HG02981 (cell line): ENCODE measurements around the gene OR12D2.
"Not testable (repeated sequence)": the region's sequence is repeated elsewhere in the genome, so short reads cannot be mapped to it uniquely, and the experiment has no call there.

Source experiments
- ATAC-seq: cut with Tn5 transposase; IDR thresholded peaks from one replicate; pipeline ENCODE4 v1.9.1; 2021; ENCODE audit warnings: mild to moderate bottlenecking, moderate library complexity; ENCODE audit not compliant: unreplicated experiment

OR12D2 gene, protein sequence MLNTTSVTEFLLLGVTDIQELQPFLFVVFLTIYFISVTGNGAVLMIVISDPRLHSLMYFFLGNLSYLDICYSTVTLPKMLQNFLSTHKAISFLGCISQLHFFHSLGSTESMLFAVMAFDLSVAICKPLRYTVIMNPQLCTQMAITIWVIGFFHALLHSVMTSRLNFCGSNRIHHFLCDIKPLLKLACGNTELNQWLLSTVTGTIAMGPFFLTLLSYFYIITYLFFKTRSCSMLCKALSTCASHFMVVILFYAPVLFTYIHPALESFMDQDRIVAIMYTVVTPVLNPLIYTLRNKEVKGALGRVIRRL

GRCh38 chr6:29395331-29395730 is at the start of gene OR12D2:
Gene OR12D2, plus strand, starts transcription at chr6:29395631. Its CDS starts 1,069 bp downstream, at chr6:29396700.
- ATAC-seq: no peak

- not testable (repeated sequence) for ATAC-seq
Measured at GRCh38 chr6:29349348-29349747, 46.1 kb upstream of the OR12D2 start.

DNA sequence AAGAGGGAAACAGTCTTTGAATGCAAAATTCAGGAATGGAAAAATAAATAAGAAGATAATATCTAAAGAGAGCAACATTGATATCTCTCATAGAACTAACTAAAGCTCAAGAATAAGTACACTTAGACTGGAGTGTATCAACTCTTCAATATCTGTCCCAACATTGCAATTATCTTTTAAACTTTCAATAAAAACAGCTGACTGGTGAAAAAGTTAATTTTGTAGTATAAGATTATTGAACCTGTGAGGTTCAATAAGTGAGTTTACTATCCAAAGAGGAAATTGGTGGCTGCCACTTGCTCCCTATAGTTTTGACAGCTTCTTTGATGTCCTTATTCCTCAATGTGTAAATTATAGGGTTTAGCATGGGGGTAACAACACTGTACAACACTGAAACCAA is 40.5 kb upstream of the OR12D2 start:
- no peak for ATAC-seq

DNA sequence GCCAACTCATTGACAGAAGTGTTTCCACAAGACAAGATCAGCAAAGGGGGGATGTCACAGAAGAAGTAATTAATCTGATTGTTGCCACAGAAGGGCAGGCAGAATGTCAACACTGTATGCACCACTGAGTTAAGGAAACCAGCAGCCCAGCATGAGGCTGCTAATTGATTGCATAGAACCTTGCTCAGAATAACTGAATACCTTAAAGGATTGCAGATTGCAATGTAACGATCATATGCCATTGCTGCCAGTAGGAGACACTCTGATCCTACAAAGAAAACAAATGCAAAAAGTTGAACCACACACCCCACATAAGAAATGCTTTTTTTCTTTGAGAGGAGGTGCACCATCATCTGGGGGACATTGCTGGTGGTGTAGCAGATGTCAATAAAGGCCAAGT is 39.8 kb upstream of the OR12D2 start:
- ATAC-seq: no peak

DNA sequence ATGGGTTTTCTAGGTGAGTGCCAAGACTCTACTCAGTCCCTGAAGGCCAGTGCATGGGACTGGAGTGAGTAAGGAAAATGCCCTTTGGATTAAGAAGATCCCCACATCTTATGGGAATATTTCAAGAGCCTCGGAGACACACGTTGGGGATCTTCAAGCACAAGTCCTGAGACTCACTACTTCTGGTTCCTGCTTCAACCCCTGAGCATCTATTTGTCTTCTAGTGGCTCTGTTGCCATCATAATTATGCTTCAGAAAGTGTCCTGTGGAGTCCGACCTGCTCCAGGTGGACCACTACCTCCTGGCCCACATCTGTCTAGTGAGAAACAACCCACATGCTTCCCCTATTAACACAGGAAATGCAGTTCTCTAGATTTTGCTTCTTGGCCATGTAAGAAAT is 26.7 kb upstream of the OR12D2 start, which contains the start of gene OR5V1:
OR5V1 (minus strand) TSS at position 101 of the 400 bp plus-strand sequence. CDS start 12,670 bp downstream, outside the sequence.
- no peak for ATAC-seq

DNA sequence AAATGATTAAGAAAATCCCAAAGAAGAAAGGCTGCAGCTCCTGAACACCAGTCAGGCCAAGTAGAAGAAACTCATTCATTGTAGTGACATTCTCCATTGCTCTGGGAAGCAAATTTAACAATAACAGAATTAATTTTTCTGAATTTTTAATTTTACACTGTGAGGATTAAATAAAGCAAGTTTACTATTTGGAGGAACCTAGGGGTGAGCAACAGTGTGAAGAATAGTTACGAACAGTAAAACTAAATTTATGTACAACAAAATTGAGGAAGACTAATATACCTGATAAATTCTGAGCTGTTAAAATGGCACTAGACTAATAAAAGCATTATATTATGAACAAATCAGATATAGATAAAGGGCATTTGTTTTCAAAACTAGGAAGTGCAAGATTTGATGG is 20.2 kb upstream of the OR12D2 start, which contains the start of gene OR12D3:
OR12D3 (minus strand) TSS at position 101 of the 400 bp plus-strand sequence; CDS start at position 97, 4 bp downstream.
- ATAC-seq: no peak

DNA sequence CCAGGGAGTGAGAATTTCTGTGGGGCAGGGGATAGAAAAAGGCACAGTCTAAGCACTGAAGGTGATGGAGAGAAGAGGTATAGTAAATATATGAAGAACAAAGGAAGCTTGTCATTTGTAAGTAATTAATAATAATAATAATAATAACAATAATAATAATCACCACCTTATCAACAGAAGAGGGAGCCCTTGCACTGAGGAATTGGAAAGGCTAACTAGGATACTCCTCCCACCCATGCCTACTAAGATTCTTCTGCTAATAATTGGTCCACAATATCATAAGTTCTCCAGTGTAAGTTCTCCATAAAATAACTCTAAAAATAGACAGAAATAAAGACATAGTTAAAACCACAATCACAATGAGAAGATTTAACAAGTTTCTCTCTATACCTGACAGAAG is 19.4 kb upstream of the OR12D2 start:
- no peak for ATAC-seq

- ATAC-seq: no peak
Measured at GRCh38 chr6:29388533-29388932, 6.9 kb upstream of the OR12D2 start.

- no peak for ATAC-seq
Measured at GRCh38 chr6:29399525-29399924, 4.1 kb downstream of the OR12D2 start.

GRCh38 chr6:29403801-29404200 is 8.4 kb downstream of the OR12D2 start:
- no peak for ATAC-seq

DNA sequence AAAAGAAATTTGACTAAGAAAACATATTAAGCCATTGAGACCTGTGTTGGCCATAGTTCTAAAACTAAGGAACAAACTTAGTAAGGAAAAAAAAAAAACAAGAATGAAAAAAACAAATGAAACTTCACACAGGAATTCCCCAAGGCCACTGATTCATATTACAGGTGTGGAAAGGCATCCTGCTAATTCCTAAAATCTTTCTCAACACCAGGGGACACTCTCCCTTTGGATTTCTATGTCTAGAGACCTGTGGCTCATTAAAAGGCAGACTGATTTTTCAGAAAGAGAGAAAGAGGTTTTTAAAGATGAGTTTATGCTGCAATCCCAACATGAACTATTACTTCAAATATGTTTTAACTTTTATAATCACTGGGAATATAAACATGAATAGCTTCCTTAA is 19.2 kb downstream of the OR12D2 start, which contains the start of gene OR12D1:
OR12D1 (plus strand) TSS at position 341 of the 400 bp plus-strand sequence.
- ATAC-seq: no peak

DNA sequence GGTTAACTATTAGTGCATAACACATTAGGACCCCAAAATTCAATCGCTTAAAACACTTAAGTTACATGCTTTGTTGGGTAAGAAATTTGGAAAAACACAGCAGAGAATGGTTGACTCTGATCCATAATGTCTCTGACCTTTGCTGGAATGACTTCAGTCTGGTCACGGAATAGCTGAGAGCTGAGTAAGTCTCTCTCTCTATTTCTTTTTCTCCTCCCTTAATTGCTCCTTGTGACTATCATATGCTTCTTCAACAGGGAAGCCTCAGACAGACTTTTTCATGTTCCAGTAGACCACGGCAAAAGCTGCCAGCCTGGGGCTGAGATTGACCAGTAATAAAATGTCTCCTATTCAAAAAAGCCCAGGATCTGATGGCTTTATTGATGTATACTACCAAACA is 24.1 kb downstream of the OR12D2 start:
- ATAC-seq: no peak

DNA sequence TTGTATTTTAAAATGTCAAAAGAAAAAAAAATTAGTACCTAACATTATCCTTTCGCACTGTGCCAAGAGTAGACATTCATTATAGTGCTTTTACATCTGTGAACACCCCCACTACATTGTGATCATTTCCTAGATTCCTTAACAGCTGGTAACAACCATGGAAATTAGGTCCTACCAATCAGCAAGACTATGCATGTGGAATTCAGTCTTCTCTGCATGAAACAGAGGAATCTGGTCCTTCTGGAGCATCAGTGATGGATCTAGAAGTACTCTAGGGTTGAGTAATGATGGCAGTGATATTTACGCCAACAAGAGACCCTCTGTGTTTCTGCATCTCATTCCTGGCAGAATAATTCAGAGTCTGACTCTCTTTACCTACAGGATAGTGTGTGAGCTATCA is 28.7 kb downstream of the OR12D2 start:
- no peak for ATAC-seq

- ATAC-seq: no peak
Measured at GRCh38 chr6:29424575-29424974, 29.1 kb downstream of the OR12D2 start.

DNA sequence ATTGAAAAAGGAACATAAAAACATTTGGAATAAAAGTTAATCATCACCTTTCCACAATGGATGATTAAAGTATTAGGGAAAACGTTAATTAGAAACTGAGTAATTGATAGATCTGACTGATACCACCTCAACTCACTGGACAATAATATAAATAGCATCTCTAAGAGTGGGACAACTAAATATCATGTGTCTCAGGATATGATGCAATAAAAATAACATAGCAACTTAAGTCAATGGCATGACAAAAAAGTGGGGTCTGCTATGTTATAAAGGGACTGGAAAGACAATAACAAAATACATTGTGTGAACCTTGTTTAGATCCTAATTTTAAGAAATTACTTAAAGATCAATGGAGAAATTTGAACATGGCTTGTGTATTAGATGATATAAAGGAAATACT is 29.6 kb downstream of the OR12D2 start:
- no peak for ATAC-seq

GRCh38 chr6:29426654-29427053 is 31.2 kb downstream of the OR12D2 start:
- ATAC-seq: no peak

DNA sequence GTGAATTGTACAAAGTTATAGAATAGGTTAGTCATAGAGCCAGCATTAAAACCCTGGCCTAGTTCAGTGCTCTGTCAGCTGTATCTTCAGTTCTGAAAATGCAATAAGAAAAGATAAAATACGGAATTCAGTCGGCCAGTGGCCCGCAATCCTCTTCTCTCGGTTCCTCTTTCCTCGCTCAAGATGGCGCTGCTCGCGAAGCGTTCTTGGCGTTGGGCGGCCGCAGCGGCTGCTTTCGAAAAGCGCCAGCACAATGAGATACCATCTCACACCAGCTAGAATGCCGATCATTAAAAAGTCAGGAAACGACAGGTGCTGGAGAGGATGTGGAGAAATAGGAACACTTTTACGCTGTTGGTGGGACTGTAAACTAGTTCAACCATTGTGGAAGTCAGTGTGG is 41.3 kb downstream of the OR12D2 start:
- ATAC-seq: not testable (repeated sequence)

GRCh38 chr6:29439006-29439405 is 43.6 kb downstream of the OR12D2 start, which contains the start of gene OR10C1:
Gene OR10C1, plus strand, starts transcription at chr6:29439306. Its CDS starts 710 bp downstream, at chr6:29440016.
- no peak for ATAC-seq

- ATAC-seq: no peak
Measured at GRCh38 chr6:29442719-29443118, 47.3 kb downstream of the OR12D2 start.

- ATAC-seq: not testable (repeated sequence)
Measured at GRCh38 chr6:29444031-29444430, 48.6 kb downstream of the OR12D2 start.
